Heart left ventricle (tissue), 16 donors: Measurements from ENCODE around the gene USP35. TPM values are rescaled to one million over a fixed set of nuclear protein-coding genes. Genes with fewer than 3 reads are reported as not detected.

Experiments
- ATAC-seq, 4 donors: fragments of 200-7000 bp; cut with Tn5 transposase; one replicate each; pipeline ENCODE4 v1.9.1; 2020 to 2022; ENCODE audit warnings: moderate library complexity in 4 of 4, mild to moderate bottlenecking in 3 of 4, moderate number of reproducible peaks in 1 of 4
- DNase-seq, 5 donors: peaks; one replicate each; pipeline ENCODE4 v3.0.0-alpha.2; 2020
- H3K27ac ChIP-seq, 12 donors: fragments of 200-600 bp; sonication (generic) in 4 of 12; one replicate each; pipeline versions ENCODE4 v1.5.0 to v1.8.0; 2016 to 2022; ENCODE audit warnings: mild to moderate bottlenecking in 2 of 12
- H3K27me3 ChIP-seq, 9 donors: fragments of 200-600 bp; sonication (generic) in 2 of 9; one replicate each; pipeline versions ENCODE4 v1.5.1 to v1.8.0; 2016 to 2022; ENCODE audit warnings: mild to moderate bottlenecking in 3 of 9
- H3K36me3 ChIP-seq, 9 donors: fragments of 200-600 bp; sonication (generic) in 2 of 9; one replicate each; pipeline versions ENCODE4 v1.5.0 to v1.8.0; 2018 to 2022; ENCODE audit warnings: mild to moderate bottlenecking in 2 of 9
- H3K4me1 ChIP-seq, 12 donors: fragments of 200-600 bp; sonication (generic) in 4 of 12; one replicate each; pipeline versions ENCODE4 v1.5.0 to v1.8.0; 2016 to 2022; ENCODE audit warnings: mild to moderate bottlenecking in 3 of 12
- H3K4me3 ChIP-seq, 12 donors: fragments of 200-600 bp; sonication (generic) in 4 of 12; one replicate each; pipeline versions ENCODE4 v1.5.0 to v1.8.0; 2017 to 2022; ENCODE audit warnings: mild to moderate bottlenecking in 9 of 12, moderate library complexity in 4 of 12
- H3K9me3 ChIP-seq, 12 donors: fragments of 200-600 bp; sonication (generic) in 4 of 12; one replicate each; pipeline versions ENCODE4 v1.5.0 to v1.8.0; 2016 to 2022; ENCODE audit warnings: mild to moderate bottlenecking in 1 of 12
- POLR2A ChIP-seq, 2 donors: fragments of 450-650 bp; IDR thresholded peaks; one replicate each; pipeline ENCODE4 v1.6.1; 2017; ENCODE audit warnings: antibody characterized with exemption in 2 of 2, mild to moderate bottlenecking in 2 of 2, moderate library complexity in 2 of 2
- WGBS, 4 donors: extraction: QIAGEN DNeasy Blood & Tissue Kit in 2 of 4; methylation state at CpG; one replicate each; pipeline versions ENCODE4 v1.1.5 to v1.1.7; 2013 to 2018; 5-methylcytosine and 5-hydroxymethylcytosine counted together
- intact Hi-C, 10 donors: fragments of 100-400 bp; cut with DNase I; formaldehyde crosslinking; loops; one replicate each; pipeline versions ENCODE4 v1.11.1 to v1.14.2; 2022
- polyA plus RNA-seq, 2 donors: library from polyadenylated mRNA; stranded (reverse); fragments of 200-250 nt; gene quantifications; one replicate each; pipeline ENCODE4 v1.2.3, GENCODE V29; 2013
- total RNA-seq, 9 donors: library from RNA; depleted of rRNA in 2 of 9; stranded (reverse); fragments of >200 nt in 2 of 9; fragmentation: NEBNext Ultra II Directional in 3 of 9; extraction: Animal tissue kit (Norgen Biotek cat#: 25700) in 3 of 9; gene quantifications; one replicate each; pipeline versions ENCODE4 v1.1.0 to v1.2.4, GENCODE V29; 2016 to 2023
- TF ChIP-seq, protein P1 (sequence below), 12 donors: fragments of 200-600 bp; sonication (generic) in 4 of 12; IDR thresholded peaks; one replicate each; pipeline versions ENCODE4 v1.5.0 to v1.8.0; 2018 to 2022; ENCODE audit warnings: antibody characterized with exemption in 12 of 12, mild to moderate bottlenecking in 5 of 12
- donor health status: ischemic (EF 13 %, LVEDD 7.1; RV severe dilation, severe dysfunction).
- donor health status: healthy with polysubstance abuse.
- donor health status: DM: no; HTN: yes; CAD: no.
- donor health status: DM: no; HTN: no; CAD: no.
- donor health status: ischemic (EF 25% LVEDD 6.9; RV normal size, moderate dysfunction).
- donor health status: ischemic (EF 25% LVEDD 5.7; RV mildly dilated, moderate dysfunction).
- donor health status: healthy.
- donor health status: DM: yes; HTN: yes; CAD: no.
- donor health status: ischemic (EF 35%, LVEDD 5.7; RV mildly dilated, moderate dysfunction).
- donor health status: nonischemic (EF 11% LVEDD 7.7; RV severe dilation, severe dysfunction).
- donor health status: DM: yes; HTN: yes; CAD: no.
- donor health status: PGD.
- donor health status: ischemic (EF 29% LVEDD 5.4; RV normal size, mild dysfunction).
- donor health status: nonischemic (EF 23%, LVEDD 6.1; RV moderate dilation, normal function).

The USP35 gene
- total and polyA plus RNA-seq, 11 donors, result 4.5 to 8.1 (median 5.3) TPM

DNA sequence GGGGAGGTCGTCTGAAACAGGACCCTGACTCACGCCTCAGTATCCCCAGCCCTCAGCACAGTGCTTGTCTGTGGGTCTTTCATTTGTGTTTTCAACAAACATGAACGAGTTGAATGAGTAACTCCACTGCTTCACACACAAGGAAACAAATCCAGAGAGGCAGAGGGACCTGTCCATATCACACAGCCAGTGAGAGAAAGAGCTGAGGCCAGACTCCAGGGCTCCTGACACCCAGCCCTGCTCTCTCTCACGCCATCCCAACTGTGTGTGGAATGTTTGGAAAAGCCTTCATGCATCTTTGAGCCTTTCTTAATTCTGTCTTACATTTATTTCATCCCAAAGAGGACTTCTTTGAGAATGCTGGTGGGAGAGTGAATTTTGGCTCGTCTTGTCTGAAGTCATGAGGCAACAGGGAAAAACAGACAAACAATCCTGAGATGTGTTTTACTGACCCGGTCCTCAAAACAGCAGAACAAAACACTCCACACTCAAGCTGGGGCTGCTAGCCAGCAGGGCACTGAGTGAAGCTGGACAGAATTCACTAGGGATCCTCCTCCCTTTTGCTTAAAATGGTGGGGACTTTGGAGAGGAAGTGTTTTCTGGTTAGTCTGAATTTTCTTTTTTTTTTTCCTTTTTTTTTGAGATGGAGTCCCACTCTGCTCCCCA is 29.6 kb upstream of the USP35 start:
- Histone ChIP-seq H3K27ac (peak overlapping the region in 4 of 12 donors; percentile 26 to 57 (median 36)), H3K27me3 (no peaks in the 10 kb centered on the region), H3K36me3 (no peaks in the 10 kb centered on the region), H3K9me3 (no peaks in the 10 kb centered on the region), H3K4me1 (peaks cover 0 to 27% (median 2%) of the 10 kb centered on the region in 12 donors), H3K4me3 (no peak overlapping the region)
- WGBS, 4 donors, result 63 to 70% (median 67%) methylated on average over 6 of the region's 6 CpGs
- intact Hi-C loops, result loop anchor here in 3 of 10 donors (5.0 to 10.0 kb wide), 3 partner anchors 38 to 406 kb away; no protein-coding TSS in a partner anchor
- DNase-seq (no peak), ATAC-seq (no peak)
- no peak for TF ChIP-seq POLR2A (IDR thresholded peaks at IDR 0.05)
- TF ChIP-seq, protein P1, sequence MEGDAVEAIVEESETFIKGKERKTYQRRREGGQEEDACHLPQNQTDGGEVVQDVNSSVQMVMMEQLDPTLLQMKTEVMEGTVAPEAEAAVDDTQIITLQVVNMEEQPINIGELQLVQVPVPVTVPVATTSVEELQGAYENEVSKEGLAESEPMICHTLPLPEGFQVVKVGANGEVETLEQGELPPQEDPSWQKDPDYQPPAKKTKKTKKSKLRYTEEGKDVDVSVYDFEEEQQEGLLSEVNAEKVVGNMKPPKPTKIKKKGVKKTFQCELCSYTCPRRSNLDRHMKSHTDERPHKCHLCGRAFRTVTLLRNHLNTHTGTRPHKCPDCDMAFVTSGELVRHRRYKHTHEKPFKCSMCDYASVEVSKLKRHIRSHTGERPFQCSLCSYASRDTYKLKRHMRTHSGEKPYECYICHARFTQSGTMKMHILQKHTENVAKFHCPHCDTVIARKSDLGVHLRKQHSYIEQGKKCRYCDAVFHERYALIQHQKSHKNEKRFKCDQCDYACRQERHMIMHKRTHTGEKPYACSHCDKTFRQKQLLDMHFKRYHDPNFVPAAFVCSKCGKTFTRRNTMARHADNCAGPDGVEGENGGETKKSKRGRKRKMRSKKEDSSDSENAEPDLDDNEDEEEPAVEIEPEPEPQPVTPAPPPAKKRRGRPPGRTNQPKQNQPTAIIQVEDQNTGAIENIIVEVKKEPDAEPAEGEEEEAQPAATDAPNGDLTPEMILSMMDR (IDR thresholded peaks at IDR 0.05), result no peak

DNA sequence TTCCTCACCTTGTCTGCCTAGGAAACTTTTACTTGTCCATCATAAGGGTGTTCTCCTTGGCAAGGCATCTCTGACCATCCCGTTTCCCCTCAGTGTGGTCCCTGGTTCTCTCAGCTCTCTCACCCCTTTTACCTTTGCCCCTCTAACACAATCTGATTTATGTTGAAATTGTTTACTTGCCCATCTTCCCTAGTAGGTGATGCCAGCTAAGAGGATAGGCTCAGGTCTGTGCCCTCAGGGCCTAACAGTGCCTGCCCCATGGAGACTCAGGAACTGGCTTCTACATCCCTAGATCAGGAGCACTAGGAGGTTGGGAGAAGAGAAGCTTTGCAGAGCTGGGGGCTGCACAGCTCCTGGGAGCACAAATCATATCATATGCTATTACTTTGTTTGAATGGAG is 28.2 kb upstream of the USP35 start:
- H3K27ac ChIP-seq, result peak overlapping the region in 1 of 12 donors; percentile 64
- 92 to 100% (median 95%) methylated on average over 1 of the region's 1 CpG for WGBS, 4 donors
- intact Hi-C loops, result no loop called here

DNA sequence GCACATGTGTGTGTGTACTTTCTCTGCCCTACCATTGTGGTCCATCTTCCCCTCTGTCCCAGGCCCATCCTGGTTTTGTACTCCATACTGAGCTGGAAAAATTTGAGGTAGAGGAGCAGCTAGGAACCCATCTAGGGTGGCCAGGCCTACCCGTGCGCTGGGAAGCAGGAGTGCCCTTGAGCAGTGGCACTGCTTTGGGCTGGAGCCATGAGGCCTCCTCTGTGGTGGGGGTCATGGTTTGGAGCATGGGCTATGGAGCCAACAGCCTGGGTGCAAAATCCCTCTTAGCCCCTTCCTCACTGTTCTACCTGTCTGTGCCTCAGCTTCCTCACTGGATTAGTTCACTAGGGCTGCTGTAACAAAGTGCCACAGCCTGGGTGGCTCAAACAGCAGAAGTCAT is 27.4 kb upstream of the USP35 start:
- intact Hi-C loops, result no loop called here
- no peak for TF ChIP-seq POLR2A (IDR thresholded peaks at IDR 0.05)
- TF ChIP-seq, protein P1 (IDR thresholded peaks at IDR 0.05), result no peak
- Histone ChIP-seq H3K9me3 (no peaks in the 10 kb centered on the region), H3K36me3 (no peaks in the 10 kb centered on the region), H3K27me3 (no peaks in the 10 kb centered on the region), H3K4me3 (no peak overlapping the region), H3K27ac (peak overlapping the region in 2 of 12 donors; percentile 29 to 64), H3K4me1 (peaks cover 0 to 33% (median 4%) of the 10 kb centered on the region in 12 donors)
- DNase-seq (no peak), ATAC-seq (no peak)
- WGBS, 4 donors, result 71 to 94% (median 94%) methylated on average over 2 of the region's 2 CpGs

More for the DNA sequence above, 28.2 kb upstream of the USP35 start:
- H3K9me3 ChIP-seq, result no peaks in the 10 kb centered on the region
- no peak overlapping the region for H3K4me3 ChIP-seq
- H3K4me1 ChIP-seq, result peaks cover 0 to 33% (median 4%) of the 10 kb centered on the region in 12 donors
- TF ChIP-seq, protein P1 (IDR thresholded peaks at IDR 0.05), result no peak
- no peak for TF ChIP-seq POLR2A (IDR thresholded peaks at IDR 0.05)
- ATAC-seq, result no peak
- no peaks in the 10 kb centered on the region for H3K36me3 ChIP-seq
- no peak for DNase-seq
- no peaks in the 10 kb centered on the region for H3K27me3 ChIP-seq

DNA sequence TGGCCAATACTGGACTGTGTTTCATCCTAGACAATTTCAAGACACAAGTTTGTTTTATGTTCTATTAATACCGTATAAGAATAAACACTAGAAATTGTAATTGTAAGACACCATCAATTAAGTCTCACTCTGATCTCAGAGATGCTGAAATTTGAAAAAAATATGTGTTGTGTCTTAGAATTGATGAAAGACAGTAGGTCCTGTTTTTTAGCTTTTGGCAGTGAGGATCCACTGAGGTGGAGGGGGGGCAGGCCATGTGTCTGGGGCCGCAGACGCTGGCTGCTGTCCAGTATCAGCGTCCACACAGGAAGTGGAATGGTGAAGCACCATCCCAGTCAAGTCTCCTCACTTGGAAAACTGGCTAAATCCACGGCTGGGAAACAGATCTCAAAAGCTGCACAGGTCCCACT is 26.8 kb upstream of the USP35 start:
- intact Hi-C loops, result no loop called here
- peak overlapping the region in 3 of 12 donors; percentile 29 to 64 (median 38) for H3K27ac ChIP-seq
- peak; percentile 46 to 77 (median 51) for DNase-seq
- TF ChIP-seq POLR2A (IDR thresholded peaks at IDR 0.05), result no peak
- TF ChIP-seq, protein P1 (IDR thresholded peaks at IDR 0.05), result no peak
- H3K27me3 ChIP-seq, result no peaks in the 10 kb centered on the region
- no peaks in the 10 kb centered on the region for H3K36me3 ChIP-seq
- peak in 2 of 4 donors; percentile 46 to 49 for ATAC-seq
- no peaks in the 10 kb centered on the region for H3K9me3 ChIP-seq
- WGBS, 4 donors, result 20 to 30% (median 24%) methylated on average over 5 of the region's 5 CpGs
- H3K4me3 ChIP-seq, result no peak overlapping the region
- H3K4me1 ChIP-seq, result peaks cover 0 to 34% (median 6%) of the 10 kb centered on the region in 12 donors
